GM21576 (cell line): ENCODE data around the gene CREB3.

Experiments used
- ATAC-seq: cut with Tn5 transposase; IDR thresholded peaks from one replicate; pipeline ENCODE4 v1.9.1; 2021; ENCODE audit warnings: mild to moderate bottlenecking, moderate library complexity; ENCODE audit not compliant: unreplicated experiment

CREB3 gene

DNA sequence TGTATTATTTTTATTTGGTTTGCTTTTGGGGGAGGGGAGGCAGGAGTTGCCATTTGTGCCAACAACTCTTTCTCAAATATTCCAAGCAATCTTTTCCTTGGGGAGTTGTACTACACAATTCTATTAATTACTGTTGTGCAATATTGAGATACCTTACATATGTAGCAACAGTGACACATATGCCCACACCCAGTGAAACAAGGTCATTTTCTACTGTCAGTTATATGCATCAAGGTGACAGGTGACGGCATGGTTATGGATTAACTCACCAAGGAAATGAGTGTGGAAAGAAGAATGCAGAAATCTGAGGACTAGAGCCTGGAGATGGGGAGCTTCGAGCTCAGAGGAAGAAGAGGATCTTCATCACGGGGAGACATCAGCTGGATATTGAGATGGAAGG, 39.5 kb downstream of the CREB3 start:
- no peak for ATAC-seq

- no peak for ATAC-seq
Measured at GRCh38 chr9:35774907-35775635, 42.6 kb downstream of the CREB3 start.

DNA sequence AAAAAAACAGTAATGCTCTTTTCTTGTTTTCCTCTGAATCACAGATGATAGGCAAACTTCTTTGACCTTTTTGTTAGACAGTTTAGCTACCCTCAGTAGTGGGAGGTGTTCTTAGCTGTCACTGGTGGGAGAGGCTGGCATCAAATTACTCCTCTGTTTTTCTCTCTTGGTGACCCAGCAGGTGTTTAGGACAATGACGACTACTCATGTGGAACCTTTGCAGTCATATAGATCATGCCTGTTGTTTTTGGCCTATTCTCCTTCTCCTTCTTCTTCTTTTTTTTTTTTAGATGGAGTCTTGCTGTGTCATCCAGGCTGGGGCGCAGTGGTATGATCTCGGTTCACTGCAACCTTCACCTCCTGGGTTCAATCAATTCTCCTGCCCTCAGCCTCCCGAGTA, 43.6 kb downstream of the CREB3 start:
- no peak for ATAC-seq

GRCh38 chr9:35778496-35778895, 46.0 kb downstream of the CREB3 start:
- no peak for ATAC-seq

- no peak for ATAC-seq
Measured at GRCh38 chr9:35781066-35781465, 48.6 kb downstream of the CREB3 start.

DNA sequence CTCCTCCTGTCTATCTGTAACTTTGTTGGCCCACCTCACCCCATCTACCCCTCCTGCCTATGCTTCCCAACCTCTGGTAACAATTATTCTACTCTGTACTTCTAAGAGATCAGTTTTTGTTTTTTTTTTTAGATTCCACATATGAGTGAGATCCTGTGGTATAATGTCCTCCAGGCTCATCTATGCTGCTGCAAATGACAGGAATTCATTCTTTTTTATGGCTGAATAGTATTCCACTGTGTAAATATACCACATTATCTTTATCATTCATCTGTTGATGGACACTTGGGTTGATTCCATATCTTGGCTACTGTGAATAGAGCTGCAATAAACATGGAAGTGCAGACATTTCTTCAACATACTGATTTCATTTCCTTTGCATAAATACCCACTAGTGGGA, 51.0 kb downstream of the CREB3 start:
- no peak for ATAC-seq
